ENCODE measurements around the gene GADD45G.

The GADD45G gene

DNA sequence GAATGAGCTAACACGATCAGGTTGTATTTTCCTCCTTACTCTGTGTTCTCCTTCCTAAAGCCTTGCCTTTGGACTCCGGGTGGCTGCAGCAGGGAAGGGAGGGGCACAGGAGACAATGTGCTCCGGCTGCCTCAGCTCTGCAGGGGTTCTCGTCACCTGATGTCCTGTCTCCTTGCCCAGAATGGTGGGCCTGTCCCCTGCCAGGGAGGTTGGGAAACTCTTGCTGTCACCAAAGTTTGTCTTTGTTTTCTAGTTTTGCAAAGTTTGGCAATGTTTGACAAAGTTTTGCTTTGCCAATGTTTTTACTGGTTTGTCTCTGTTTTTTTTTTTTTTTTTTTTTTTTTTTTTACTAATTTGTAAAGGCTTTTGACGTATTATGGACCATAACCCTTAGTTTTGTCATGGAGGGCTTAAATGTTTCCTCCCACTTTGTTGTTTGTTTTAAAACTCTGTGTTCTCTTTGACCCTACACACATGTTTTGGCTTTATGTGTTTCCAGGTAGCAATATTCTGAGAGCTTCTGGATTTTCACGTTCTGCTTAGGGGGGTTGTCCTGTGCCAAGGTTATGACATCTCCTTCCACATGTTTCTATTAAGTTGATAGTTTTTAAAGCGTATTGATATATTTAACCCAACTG, 49.3 kb downstream of the GADD45G start:
- Histone ChIP-seq H3K4me3 (ENCODE audit: low read depth, low read length) (no peak overlapping the region), H3K27ac (no peak overlapping the region), H3K27me3 (replicated peaks) (no peaks in the 10 kb centered on the region), H3K36me3 (replicated peaks) (no peaks in the 10 kb centered on the region)
- in situ Hi-C loops (cut with HindIII; ENCODE audit: low pct_ligation_motif_present, low sequenced_read_pairs): no loop called here
- DNase-seq: no peak
- TF ChIP-seq CTCF (IDR thresholded peaks at IDR 0.05; ENCODE audit: low read depth, low read length, missing control alignments): no peak

- TF ChIP-seq CTCF (IDR thresholded peaks at IDR 0.05; ENCODE audit: low read depth, low read length, missing control alignments): no peak
- in situ Hi-C loops (cut with HindIII; ENCODE audit: low pct_ligation_motif_present, low sequenced_read_pairs): no loop called here
These were observed 50.5 kb downstream of the GADD45G start for GRCh38 chr9:89655056-89655989.

More at GRCh38 chr9:89655056-89655989, 50.5 kb downstream of the GADD45G start:
- Histone ChIP-seq H3K4me3 (ENCODE audit: low read depth, low read length) (no peak overlapping the region), H3K36me3 (replicated peaks) (no peaks in the 10 kb centered on the region), H3K27ac (no peak overlapping the region), H3K27me3 (replicated peaks) (no peaks in the 10 kb centered on the region)
- no peak for DNase-seq

All from brain microvascular endothelial cell (primary cell).